Nephron (organoid): Measurements from ENCODE around the gene EPHA7.

Experiments used
- H3K27ac Mint-ChIP-seq, 3 experiments: 2 replicates each; pipeline ENCODE4 v1.8.0; 2020; ENCODE audit warnings: mixed read lengths in 3 of 3, mild to moderate bottlenecking in 2 of 3, moderate library complexity in 1 of 3
- H3K27me3 Mint-ChIP-seq: 2 replicates; pipeline ENCODE4 v1.8.0; 2021; ENCODE audit warnings: low read depth, mild to moderate bottlenecking, moderate library complexity, mixed read lengths
- H3K36me3 Mint-ChIP-seq: 2 replicates; pipeline ENCODE4 v1.8.0; 2020; ENCODE audit warnings: low read depth, mixed read lengths
- H3K4me1 Mint-ChIP-seq: 2 replicates; pipeline ENCODE4 v1.8.0; 2020; ENCODE audit warnings: mixed read lengths
- H3K4me3 Mint-ChIP-seq, 3 experiments: 2 replicates each; pipeline ENCODE4 v1.8.0; 2020; ENCODE audit warnings: mild to moderate bottlenecking in 3 of 3, mixed read lengths in 3 of 3, moderate library complexity in 2 of 3
- H3K9me3 Mint-ChIP-seq: 2 replicates; pipeline ENCODE4 v1.8.0; 2020; ENCODE audit warnings: mixed read lengths
- TF ChIP-seq, protein P1 (sequence below), 3 experiments: fragments of 200-600 bp; sonication (generic); IDR thresholded peaks; one replicate each; pipeline ENCODE4 v1.5.0; 2021; ENCODE audit warnings: antibody characterized with exemption in 3 of 3; ENCODE audit not compliant: unreplicated experiment in 3 of 3

Gene EPHA7

DNA sequence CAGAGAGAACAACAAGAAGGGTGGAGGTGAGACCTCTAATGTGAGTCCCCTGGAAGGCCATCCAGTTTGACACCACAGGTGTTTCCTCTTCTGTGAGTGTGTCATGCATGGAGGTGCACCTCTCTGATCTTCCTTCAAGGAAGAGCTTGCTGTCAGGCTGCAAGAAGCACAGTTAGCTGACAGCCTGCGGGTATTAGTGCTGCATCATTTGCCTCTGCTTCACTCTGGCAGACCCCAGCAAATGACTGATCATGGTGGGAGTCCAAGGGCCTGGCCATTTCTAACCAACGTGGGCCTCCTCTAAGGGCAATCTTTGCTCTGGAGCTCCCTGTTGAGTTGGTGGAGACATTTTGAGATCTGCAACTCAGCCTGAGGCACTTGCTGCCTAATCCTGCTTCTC, 206.3 kb downstream of the EPHA7 start:
- no peak overlapping the region for H3K27ac Mint-ChIP-seq
- H3K9me3 Mint-ChIP-seq, result peaks cover 11% of the 10 kb centered on the region
- H3K27me3 Mint-ChIP-seq, result no peaks in the 10 kb centered on the region
- no peaks in the 10 kb centered on the region for H3K36me3 Mint-ChIP-seq
- no peak overlapping the region for H3K4me3 Mint-ChIP-seq
- H3K4me1 Mint-ChIP-seq, result peaks cover 5% of the 10 kb centered on the region
- TF ChIP-seq, protein P1, sequence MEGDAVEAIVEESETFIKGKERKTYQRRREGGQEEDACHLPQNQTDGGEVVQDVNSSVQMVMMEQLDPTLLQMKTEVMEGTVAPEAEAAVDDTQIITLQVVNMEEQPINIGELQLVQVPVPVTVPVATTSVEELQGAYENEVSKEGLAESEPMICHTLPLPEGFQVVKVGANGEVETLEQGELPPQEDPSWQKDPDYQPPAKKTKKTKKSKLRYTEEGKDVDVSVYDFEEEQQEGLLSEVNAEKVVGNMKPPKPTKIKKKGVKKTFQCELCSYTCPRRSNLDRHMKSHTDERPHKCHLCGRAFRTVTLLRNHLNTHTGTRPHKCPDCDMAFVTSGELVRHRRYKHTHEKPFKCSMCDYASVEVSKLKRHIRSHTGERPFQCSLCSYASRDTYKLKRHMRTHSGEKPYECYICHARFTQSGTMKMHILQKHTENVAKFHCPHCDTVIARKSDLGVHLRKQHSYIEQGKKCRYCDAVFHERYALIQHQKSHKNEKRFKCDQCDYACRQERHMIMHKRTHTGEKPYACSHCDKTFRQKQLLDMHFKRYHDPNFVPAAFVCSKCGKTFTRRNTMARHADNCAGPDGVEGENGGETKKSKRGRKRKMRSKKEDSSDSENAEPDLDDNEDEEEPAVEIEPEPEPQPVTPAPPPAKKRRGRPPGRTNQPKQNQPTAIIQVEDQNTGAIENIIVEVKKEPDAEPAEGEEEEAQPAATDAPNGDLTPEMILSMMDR (IDR thresholded peaks at IDR 0.05; ENCODE audit: unreplicated experiment in 3 of 3), result no peak

DNA sequence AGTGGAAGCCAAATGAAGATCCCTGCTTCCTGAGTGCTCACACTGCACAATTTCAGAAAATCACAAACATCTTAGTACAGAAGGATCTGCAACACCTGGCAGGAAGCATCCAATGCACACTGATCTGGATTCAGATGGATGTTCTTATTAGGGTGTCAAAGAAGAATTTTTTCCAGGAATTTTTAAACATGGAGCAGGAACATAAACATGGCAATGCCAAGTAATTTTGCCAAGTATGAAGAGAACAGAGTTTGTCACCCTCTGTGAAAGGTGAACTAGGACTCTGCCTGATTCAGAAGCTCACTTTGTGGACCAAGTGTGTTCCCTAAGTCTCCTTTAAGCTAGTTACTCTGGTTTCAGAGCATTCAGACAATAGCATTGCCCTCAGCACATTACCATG, 208.5 kb downstream of the EPHA7 start:
- peaks cover 6% of the 10 kb centered on the region for H3K9me3 Mint-ChIP-seq
- H3K36me3 Mint-ChIP-seq, result no peaks in the 10 kb centered on the region
- TF ChIP-seq, protein P1 (IDR thresholded peaks at IDR 0.05; ENCODE audit: unreplicated experiment in 3 of 3), result no peak
- no peak overlapping the region for H3K27ac Mint-ChIP-seq
- H3K4me1 Mint-ChIP-seq, result peaks cover 5% of the 10 kb centered on the region
- no peaks in the 10 kb centered on the region for H3K27me3 Mint-ChIP-seq
- no peak overlapping the region for H3K4me3 Mint-ChIP-seq

DNA sequence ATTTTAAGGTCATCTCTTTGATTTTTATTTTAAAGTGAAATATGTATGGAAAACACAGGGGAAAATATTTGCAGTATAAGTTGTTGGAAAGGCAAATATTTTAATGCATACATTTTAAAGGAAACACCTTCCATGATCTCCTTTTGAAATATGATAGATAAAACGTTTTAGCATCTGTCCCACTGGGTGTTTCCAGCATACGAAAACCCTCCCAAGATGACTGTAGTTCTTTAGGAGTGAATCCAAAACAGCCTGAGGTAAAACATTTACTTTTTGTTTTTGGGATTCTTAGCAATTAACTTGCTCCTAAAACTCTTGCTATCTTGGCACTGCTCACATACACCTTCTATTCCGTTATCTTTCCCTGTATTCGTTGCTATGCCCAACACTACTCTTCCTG, 210.0 kb downstream of the EPHA7 start:
- Mint-ChIP-seq H3K27me3 (no peaks in the 10 kb centered on the region), H3K27ac (no peak overlapping the region), H3K36me3 (no peaks in the 10 kb centered on the region), H3K4me1 (peaks cover 5% of the 10 kb centered on the region), H3K9me3 (peaks cover 9% of the 10 kb centered on the region), H3K4me3 (no peak overlapping the region)
- TF ChIP-seq, protein P1 (IDR thresholded peaks at IDR 0.05; ENCODE audit: unreplicated experiment in 3 of 3), result no peak

DNA sequence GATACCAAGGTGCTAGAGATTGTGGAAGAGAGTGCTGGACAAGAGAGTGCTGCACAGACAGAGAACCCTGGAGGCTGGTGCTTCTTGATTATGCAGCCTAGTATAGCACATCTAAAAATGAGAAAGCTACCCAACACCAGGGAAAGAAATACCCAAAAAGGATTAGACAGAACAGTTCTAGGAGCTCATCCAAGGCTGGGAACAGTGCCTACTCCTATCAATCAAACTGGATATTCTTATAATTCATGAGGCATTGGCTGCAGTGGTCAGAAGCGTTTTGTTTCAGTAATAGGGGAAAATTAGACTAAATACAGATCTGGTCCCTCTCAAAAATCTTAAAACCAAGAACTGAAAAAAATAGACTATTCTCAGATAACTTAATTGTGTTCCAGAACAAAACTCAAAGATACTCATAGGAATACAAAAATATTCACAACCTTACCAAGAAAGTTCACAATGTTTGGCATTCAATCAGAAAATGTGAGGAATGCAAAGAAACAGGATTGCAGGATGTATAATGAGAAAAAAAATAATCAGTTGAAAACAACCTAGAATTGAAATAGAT, 222.9 kb downstream of the EPHA7 start:
- no peaks in the 10 kb centered on the region for H3K36me3 Mint-ChIP-seq

DNA sequence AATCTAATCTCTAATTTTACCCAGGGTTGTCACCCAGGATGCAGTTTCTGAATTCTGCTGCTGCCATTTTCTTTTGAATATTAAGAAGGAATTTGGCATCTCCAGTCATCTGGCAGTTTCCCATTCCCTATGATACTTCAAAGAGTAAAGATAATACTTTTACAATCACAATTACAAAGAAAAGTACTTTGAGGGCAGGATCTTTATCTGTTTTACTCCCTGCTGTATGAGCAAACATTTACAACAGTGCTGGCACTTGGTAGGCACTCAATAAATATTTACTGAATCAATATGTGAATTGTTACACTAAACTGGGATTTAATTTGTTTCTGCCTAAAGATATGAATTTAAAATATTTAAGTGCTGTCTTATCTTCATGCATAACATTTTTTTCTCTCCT, 224.9 kb downstream of the EPHA7 start:
- Mint-ChIP-seq H3K36me3 (no peaks in the 10 kb centered on the region), H3K27me3 (no peaks in the 10 kb centered on the region), H3K4me3 (no peak overlapping the region), H3K9me3 (peaks cover 2% of the 10 kb centered on the region), H3K27ac (no peak overlapping the region), H3K4me1 (no peaks in the 10 kb centered on the region)
- TF ChIP-seq, protein P1 (IDR thresholded peaks at IDR 0.05; ENCODE audit: unreplicated experiment in 3 of 3), result no peak

More for the DNA sequence above, 222.9 kb downstream of the EPHA7 start:
- TF ChIP-seq, protein P1 (IDR thresholded peaks at IDR 0.05; ENCODE audit: unreplicated experiment in 3 of 3), result no peak
- Mint-ChIP-seq H3K27ac (peak overlapping the region in 2 of 3 experiments; percentile 11 to 28), H3K4me1 (no peaks in the 10 kb centered on the region), H3K9me3 (peaks cover 2% of the 10 kb centered on the region), H3K4me3 (no peak overlapping the region), H3K27me3 (no peaks in the 10 kb centered on the region)

DNA sequence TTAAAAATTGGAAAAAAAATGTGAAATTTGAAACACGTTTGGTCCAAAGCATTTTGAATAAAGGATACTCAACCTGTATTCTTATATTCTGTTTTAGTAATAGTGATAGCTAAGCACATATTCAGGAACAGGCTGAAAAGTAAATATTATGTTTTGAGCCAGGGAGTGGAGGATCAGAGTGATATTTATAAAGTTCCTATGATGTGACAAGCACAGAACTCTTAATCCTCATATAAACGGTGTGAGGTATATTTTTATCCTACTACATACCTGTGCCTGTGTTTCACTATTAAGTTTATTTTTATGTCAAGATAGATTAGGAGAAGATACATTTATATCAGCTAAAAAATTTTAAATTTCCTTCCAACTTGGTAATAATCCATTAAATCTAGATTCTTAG, 225.5 kb downstream of the EPHA7 start:
- TF ChIP-seq, protein P1 (IDR thresholded peaks at IDR 0.05; ENCODE audit: unreplicated experiment in 3 of 3), result no peak
- Mint-ChIP-seq H3K36me3 (no peaks in the 10 kb centered on the region), H3K27me3 (no peaks in the 10 kb centered on the region), H3K27ac (no peak overlapping the region), H3K4me3 (no peak overlapping the region), H3K4me1 (no peaks in the 10 kb centered on the region), H3K9me3 (peaks cover 2% of the 10 kb centered on the region)
